GM21367 (cell line): Measurements from ENCODE around the gene ANKS4B.
"Not testable (repeated sequence)": the region's sequence is repeated elsewhere in the genome, so short reads cannot be mapped to it uniquely, and the experiment has no call there.

ENCODE experiments used
- ATAC-seq: cut with Tn5 transposase; IDR thresholded peaks from one replicate; pipeline ENCODE4 v1.9.1; 2021; ENCODE audit not compliant: unreplicated experiment

ANKS4B gene

DNA sequence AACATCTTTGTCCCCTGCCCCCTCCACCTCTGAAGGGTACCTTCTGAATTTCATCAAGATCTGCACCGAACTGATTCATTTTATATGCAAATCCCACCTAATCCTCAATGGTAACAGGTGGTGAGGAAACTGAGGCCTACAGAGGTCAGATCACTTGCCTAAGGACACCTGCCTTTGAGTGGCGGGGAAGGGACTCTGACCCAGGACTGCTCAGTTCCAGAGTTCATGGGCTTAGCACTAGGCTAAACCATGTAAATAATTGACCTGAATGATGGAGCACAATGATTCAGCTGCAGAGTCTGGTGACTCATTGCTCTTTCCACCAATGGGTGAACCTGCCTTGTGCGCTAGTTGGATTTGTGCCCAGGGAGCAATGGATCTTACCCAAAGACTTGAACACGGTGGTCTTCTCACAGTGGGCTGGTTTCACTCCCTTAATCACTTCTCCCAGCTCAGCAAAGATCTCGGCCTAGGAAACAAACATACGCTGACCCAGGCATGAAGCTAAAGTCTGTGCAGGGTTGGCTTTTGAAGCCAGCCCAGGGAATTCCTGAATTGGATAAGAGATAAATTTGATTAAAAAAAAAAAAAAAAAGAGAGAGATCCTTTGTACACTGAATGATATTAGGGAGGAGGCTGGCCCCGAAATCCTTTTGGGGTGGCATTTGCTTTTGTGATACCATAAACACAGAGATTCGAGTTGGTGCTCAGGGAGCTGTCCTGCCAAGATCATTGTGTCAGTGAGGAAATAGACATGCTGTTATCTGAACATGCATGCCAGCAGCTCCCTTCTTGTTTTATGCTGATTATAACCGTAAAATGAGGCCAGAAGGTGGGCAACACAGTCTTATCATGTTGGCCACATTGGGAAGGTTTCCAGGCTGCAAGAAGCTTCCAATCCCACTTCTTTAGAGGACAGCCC, 27.6 kb downstream of the ANKS4B start:
- ATAC-seq: no peak

DNA sequence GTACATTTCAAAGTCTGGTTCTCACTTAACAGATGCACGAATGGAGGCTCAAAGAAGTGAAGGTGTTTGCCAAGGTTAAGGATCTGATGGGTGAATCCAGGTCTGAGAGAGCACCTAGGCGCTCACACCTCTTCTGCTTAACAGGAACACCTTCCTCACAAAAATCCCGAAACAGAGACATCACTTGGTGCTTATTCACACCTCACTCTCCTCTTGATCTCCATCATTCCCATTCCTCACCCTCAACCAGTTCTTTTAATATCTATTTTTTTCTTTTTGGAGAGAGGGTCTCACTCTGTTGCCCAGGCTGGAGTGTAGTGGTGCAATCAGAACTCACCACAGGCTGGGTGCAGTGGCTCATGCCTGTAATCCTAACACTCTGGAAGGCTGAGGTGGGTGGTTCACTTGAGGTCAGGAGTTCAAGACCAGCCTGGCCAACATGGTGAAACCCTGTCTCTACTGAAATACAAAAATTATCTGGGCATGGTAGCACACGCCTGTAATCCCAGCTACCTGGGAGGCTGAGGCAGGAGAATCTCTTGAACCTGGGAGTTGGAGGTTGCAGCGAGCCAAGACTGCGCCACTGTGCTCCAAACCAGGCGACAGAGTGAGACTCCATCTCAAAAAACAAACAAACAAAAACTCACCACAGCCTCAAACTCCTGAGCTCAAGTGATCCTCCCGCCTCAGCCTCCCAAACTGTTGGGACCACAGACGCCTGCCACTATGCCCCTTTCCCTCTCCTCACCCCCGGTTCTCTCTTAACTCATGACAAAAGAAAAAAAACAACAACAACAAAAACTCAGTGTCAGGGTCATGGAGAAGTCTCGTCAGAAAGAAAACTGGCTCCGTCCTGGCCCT, 29.5 kb downstream of the ANKS4B start:
- no peak for ATAC-seq

DNA sequence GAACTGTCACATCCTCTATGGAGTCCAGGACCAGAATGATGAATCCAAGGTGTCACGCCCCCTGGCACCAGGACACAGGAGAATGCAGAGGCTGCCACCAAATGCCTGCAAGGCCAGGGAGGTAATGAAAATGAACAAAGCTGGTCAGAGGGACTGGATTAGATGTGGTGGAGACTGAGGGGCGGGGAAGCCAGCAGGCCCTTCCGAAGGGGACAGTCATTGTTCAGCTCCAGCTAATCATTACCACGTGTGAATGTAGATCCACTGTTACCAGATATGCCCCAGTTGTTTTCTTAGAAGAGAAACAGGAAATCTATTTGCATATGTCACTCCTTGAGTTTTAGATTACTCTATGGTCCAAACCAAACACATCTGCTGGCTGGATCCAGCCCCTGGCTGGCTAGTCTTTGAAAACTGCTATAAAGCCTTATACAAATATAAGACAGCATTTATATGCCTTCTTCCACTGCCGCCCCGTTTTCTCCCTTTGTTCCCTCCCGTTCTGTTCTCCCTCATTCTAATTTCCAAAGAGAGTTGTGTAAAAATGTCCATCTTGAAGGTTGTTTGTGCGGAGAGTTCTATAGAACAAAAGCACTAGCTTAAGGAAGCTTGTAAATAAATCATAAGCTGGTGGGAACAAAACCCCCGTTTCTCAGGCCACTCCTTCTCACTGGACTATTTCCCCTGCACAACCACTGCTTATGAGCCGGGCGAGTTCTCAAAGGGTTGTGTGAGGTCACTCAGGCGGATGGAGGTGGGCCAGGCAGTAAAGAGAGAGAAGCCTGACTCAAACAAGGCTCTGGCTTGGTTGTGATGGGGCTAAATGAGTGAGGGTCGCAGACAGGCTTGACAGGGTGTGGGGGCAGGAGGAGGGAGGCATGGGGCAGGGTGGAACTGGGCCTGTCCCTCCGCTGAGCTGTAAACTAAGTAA, 30.4 kb downstream of the ANKS4B start:
- peak; percentile 82 for ATAC-seq

DNA sequence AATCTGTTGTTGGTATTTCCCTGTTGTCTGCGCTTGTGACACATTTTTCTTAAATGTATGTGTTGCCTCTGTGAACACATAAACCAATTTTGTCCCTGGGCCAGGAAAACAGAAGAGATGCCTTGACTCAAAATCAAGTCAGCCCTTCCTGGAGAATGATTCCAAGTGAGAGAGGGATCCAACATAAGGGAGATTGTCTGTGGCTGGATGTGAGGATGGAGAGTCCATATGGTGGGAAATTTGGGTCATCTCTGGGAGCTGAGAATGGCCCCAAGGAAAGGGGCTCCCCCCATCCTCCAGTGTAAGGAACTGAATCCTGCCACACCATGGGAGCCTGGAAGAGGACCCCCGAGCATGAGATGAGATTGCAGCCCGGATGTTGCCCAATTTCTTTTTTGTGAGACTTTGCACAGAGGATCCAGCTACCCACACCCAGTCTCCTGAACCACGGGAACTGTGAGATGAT, 31.1 kb downstream of the ANKS4B start:
- no peak for ATAC-seq

DNA sequence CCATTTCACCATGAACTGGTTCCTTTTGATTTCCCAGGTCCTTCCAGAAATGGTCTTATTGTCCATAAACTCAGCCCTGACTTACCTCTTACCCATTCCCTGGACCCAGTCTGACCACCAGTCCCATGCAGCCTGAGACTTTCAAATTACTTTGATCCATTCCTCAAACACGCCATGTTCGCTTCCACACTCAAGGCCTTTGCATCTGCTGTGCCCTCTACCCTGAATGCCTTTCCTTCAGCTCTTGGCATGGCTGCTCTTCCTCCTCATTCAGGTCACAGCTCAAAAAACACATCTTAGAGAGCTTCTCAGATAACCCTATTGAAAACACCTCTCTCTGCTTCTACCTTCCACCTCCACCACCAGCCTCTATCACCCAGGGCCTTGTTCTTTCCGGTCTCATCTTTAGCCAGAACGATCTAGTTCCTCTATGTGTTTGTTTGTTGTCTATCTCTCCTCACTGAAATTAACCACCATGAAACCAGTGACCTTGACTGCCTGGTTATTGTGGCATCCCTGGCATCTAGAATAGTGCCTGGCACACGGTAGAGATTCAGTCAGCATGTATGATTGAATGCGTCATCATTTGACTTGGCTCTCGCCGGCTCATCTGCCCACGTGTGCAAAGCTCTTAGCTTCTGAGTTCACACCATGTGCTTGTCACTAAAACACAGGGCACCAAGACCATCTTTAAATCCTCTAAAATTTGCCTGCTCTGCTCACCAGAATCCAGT, 31.8 kb downstream of the ANKS4B start:
- no peak for ATAC-seq

DNA sequence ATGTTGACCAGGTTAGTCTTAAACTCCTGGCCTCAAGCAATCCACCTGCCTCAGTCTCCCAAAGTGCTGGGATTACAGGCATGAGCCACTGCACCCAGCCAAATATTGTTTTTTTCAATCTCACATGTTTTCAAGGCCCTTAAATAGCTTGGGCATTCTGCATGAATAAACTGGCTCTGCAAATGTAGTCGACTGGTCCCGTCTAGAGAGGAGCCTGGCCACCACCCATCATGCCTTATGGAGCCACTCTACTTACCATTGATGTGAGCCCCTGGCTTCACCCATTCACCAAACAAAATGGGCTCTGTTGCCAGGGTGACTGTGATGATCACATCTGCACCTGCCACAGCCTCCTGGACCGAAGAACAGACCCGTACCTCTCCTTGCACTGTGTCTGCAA, 33.8 kb downstream of the ANKS4B start:
- no peak for ATAC-seq

DNA sequence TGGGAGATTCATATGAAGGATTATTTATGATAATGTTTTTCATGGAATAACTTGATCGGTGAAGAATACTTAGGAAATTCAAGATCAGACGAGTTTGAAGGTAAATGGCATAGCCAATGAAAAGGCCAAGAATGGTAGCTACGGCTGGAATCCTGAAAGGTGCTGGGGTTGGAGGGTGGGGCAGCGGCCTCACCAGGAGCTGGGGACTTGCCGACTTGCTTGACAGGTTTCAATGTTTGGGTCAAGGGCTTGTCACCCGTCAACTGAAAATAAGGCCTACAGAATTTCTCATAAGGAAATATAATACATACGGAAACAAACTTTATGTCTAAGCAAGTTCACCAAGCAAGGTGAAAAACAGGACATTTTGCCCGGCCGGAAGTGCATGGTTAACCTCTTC, 34.7 kb downstream of the ANKS4B start:
- no peak for ATAC-seq

DNA sequence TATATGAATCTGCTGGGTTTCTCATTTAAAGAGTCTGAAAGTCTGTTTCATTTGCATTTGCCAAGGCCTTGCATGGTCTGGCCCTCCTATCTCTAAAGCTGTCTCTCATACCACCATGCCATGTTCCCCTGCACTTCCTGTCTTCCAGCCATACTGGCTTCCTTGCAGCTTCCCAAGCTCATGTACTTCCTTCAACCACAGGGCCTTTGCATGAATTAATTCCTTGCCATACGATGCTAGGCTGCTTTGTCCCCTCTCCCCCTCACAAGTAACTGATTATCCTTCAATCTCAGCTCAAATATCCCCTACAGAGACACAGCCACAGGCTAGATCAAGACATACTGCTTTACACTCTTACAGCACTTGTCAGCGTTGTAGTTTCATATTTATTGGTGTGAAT, 38.8 kb downstream of the ANKS4B start:
- ATAC-seq: no peak

DNA sequence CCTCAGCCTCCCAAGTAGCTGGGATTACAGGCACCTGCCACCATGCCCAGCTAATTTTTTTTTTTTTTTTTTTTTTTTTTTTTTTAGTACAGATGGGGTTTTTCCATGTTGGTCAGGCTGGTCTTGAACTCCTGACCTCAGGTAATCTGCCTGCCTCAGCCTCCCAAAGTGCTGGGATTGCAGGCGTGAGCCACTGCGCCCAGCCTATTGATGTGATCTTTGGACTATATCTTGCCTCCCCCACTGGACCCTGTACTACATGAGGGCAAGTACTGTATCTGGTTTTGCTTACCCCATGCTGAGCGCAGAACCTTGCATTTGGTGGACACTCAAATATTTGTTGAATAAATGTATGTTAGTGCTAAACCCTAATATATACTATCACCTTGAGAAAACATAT, 39.3 kb downstream of the ANKS4B start:
- not testable (repeated sequence) for ATAC-seq

DNA sequence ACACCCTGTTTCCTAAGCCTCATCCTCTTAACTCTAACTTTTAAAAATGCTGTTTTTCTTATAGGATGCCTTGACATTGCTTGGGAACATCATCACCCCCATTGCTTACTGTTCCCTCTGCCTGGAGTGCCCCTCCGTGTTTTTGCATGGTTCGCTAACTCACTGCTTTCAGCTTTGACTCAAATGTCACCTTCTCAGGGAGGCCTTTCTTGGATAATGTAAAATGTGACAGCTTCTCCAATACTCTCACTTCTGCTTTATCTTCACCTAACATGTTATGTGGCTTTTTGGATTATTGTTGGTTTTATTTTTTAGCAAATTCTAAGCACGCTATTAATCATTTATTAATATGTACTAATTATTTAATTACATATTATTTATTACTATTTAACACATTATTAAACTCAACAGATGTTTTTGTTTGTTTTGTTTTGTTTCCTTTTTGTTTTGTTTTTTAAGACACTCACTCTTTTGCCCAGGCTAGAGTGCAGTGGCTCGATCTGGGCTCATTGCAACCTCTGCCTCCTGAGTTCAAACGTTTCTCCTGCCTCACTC, 40.8 kb downstream of the ANKS4B start:
- ATAC-seq: no peak

DNA sequence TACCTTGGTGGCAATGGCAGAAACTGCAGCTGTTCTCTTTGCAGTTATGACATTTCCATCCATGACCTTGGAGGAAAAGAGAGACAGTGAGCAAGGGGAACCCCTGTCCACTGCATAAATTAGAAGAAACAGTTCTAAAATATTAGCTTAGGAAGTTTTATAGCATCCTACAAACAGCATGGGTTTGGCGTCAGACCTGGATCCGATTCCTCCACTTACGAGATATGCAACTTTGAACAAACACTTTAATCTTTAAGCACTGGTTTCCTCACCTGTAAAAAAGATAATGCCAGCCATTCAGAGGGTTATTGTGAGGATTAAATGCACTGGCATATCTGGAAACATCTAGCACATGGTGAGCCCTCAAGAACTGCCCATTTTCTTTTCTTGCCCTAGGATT, 42.0 kb downstream of the ANKS4B start:
- no peak for ATAC-seq

DNA sequence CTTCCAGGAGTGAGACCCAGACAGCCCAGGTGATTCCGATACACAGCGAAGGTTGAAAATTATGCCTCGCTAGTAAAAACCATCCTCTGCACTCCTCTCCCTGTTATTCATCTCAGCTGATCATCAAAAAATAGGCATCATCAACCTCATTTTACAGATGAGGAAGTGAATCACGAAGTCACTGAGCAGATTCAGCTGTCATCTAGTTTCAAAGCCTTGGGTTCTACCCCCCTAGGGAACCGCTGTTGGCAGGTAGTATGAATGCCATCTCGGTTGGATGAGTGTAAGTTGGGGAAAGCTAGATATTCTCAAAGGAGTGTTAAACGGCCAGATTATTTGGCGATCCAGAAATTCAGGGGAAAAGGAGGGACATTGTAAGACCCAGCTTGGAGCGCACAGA, 42.6 kb downstream of the ANKS4B start:
- ATAC-seq: no peak

DNA sequence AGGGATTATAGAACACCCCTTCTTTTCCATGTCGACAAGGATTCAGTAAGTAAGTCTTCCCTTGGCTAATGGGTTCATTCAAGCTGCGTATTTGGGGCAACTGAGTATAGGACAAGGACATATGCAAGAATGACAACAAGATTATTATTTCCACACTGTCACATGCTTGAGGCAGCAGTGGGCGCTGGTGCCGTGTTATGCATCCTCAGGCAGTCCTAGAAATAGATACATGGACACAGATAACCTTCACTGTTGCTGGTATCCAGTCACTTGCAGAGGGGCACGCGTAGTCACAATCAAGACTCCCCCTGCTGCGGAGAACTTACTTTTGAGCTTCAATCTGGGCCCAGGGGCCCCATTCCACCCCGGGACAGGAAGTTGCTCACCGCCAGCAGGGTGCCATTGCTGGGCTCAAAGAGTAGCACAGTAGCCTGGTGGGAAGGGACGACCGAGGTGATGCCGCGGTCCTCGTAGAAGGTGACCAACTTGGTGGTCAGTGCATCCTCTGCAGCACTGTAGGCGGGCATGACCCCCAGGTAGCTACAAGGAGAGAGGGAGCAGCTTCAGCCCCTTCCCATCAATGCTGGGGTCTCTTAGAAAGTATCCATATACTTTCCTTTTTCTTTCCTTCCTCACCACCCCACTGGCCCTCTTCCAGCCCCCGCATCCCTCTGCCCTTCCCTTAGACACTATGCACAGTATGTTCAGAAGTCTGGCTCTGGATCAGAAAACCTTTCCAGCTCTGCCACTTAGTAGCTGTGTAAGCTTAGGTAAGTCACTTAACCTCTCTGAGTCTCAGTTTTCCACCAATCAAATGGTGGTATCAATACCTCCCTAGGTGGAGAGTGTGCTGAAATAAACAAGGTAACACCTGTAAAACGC, 43.8 kb downstream of the ANKS4B start:
- no peak for ATAC-seq

DNA sequence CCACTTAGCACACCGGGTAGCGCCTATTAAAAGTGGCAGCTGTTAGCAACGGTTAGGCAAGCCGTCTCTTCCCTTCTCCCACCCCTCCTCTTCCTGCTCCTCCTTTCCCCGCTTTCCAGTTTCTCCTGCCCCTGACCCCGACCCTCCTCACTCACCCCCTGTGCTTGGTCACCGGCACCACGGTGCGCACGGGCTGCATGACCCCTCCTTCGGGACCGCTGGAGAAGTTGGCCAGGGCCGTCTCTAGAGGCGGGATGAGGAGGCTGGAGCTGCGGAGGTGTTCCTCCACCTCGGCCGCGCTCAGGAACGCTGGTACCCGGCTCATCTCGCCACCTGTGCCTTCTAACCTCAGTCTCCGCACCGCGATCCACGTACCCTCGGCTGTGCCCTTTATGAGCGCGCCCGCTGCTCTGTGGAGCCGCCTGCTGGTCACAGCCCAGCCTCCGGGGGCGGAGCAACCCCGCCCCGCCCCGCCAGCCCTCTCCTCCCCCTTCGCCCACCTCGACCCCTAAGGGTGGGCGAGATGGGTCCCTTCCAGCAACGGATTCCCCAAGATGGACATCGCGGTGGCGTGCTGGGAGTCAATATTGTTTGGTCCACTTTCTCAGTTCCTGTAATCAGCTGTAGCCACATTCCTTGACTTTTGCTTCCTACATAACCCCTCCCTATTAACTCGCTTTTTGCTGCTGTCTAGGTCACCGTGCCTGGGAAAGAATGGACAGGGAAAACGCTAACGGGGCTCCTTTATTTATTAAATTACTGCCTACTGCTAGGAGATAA, 44.6 kb downstream of the ANKS4B start, which contains the start of gene CRYM:
Gene CRYM (minus strand): TSS at position 364 of the 780 bp plus-strand sequence. CDS start 39 bp downstream, at position 325.
- ATAC-seq: no peak

DNA sequence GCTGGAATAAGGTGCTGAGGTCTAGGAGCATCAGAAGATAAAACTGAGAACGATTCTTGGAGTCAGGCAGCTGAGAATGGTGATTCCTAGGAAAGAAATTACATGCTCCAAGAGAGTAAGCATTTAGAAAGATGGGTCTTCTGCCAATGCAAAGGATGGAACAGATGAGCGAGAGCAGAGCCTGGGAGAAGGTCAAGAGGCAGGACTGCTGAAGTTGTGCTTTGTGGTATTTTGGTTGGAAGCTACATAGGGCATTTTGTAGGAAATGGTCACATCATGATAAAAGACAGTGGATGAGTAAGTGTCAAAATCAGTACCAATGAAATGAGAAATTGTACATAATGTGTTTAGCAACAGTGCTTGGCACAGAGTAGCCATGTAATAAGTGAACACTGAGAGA, 46.0 kb downstream of the ANKS4B start:
- ATAC-seq: no peak

DNA sequence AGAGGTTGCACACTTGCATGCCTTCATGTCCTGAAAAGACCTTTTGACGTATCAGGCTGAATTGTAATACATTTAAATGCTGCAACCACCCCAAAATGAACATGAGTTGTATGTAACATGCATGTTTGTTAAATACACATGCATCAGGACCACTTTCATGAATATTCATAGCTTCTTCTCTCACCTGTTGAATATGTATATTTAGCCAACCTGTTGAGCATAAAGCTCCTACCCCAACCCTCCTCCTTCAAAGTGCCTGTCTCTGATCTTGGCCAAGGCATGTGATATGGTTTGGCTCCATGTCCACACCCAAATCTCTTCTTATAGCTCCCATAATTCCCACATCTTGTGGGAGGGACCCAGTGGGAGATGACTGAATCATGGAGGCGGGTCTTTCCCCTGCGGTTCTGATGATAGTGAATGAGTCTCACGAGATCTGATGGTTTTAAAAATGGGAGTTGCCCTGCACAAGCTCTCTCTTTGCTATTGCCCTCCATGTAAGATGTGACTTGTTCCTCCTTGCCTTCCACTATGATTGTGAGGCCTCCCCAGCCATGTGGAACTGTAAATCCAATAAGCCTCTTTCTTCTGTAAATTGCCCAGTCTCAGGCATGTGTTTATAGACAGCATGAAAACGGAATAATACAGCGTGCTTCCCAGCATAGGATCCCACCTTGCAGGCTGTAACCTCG, 48.3 kb downstream of the ANKS4B start:
- ATAC-seq: no peak

DNA sequence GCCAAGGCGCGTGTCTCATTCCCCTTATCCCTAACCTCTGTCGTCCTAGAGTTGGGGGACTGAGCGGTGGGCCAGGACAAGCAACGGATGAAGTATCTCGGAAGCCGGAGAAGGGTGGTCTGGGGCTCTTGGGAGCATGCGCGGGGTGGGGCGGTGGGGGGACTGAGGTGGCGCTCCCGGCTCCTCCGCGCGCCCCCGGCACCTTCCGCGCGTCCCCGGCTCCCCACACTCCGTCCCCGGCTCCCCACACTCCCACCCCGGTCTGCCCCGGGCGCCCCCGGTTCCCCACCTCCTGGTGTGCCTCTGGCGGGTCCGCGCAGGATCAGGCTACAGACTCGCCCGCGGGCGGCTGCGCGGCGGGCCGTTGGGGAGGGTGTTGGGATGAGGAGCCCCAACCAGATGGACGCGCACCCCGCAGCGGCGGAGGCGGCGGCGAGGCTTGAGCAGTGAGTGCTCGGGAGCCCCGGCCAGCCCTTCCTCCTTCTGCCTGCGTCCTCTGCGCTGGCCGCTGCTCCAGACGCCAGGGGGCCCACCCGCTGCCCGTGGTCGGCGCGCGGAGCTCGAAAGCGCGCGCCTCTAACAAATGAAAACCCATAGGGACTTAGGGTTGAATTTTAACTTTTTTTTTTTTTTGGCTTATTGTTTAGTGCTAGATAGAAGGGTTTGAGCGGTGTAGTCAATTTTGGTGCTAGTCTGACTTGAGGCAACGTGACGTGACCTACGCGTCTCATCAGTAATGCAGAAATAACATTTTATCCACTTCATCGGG, 50.2 kb downstream of the ANKS4B start:
- ATAC-seq: no peak
